ENCODE results near the gene IFIH1.

IFIH1 gene

GRCh38 chr2:162318328-162319180 lies at the start of gene IFIH1:
TSS of gene IFIH1 (minus strand) at chr2:162318684. CDS start at chr2:162318307, 377 bp downstream.
- peak; percentile 42 for TF ChIP-seq CTCF (IDR thresholded peaks at IDR 0.05)

- no peak for TF ChIP-seq CTCF (IDR thresholded peaks at IDR 0.05)
Observed at GRCh38 chr2:162365392-162365791, 46.9 kb upstream of the IFIH1 start.

GRCh38 chr2:162344617-162344950 lies 26.1 kb upstream of the IFIH1 start:
- TF ChIP-seq CTCF (IDR thresholded peaks at IDR 0.05) = no peak

GRCh38 chr2:162343824-162344616 lies 25.5 kb upstream of the IFIH1 start, which contains the start of gene GCA:
TSS of gene GCA (plus strand) at chr2:162344132. CDS start at chr2:162344249, 117 bp downstream.
- TF ChIP-seq CTCF (IDR thresholded peaks at IDR 0.05) = no peak

- no peak for TF ChIP-seq CTCF (IDR thresholded peaks at IDR 0.05)
Observed at GRCh38 chr2:162343492-162343823, 25.0 kb upstream of the IFIH1 start.

- no peak for TF ChIP-seq CTCF (IDR thresholded peaks at IDR 0.05)
Observed at GRCh38 chr2:162342841-162343240, 24.4 kb upstream of the IFIH1 start.

GRCh38 chr2:162342321-162342720 lies 23.8 kb upstream of the IFIH1 start:
- TF ChIP-seq CTCF (IDR thresholded peaks at IDR 0.05) = no peak

Measured in LNCAP (cell line).